Measurements from ENCODE around the gene WARS2.

The WARS2 gene

DNA sequence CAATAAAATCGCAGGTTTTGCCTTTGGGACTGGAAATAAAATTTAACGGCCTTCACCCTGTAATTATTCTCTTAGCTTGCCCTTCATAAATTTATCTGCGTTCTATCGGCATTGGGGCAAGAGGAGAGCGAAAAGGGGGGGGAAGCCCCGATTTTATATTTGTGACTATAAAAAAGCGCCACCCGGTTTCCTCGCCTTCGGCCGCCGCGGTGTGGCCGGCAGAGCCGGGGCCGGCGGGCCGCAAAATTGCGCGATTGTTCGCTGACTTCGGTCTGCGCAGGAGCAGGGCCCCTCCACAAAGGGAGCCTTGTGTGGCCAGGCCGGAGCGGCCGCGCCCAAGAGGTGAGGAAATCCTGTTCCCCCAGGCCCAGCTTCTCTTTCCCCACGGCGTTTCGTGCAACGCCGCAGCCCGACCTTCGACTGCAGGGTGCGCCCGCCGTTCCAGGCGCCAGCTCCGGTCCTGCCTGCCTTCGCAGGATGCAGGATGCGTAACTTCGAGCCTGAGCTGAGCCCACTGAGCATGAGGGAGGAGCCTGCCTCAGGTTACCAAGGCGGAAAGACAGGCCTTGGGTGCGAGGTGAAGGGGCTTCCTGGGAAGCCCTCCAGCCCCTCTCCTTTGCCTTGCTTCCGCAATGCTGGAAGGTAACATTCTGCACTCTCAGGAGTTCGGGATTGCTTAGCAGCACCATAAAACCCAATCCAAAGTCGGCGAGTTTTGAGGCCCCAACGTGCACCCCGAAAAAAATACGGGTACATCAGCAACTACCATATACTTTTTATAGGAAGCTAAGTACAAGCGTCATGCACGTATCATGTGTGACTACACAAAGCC is 147.4 kb downstream of the WARS2 start:
- no peak for DNase-seq

DNA sequence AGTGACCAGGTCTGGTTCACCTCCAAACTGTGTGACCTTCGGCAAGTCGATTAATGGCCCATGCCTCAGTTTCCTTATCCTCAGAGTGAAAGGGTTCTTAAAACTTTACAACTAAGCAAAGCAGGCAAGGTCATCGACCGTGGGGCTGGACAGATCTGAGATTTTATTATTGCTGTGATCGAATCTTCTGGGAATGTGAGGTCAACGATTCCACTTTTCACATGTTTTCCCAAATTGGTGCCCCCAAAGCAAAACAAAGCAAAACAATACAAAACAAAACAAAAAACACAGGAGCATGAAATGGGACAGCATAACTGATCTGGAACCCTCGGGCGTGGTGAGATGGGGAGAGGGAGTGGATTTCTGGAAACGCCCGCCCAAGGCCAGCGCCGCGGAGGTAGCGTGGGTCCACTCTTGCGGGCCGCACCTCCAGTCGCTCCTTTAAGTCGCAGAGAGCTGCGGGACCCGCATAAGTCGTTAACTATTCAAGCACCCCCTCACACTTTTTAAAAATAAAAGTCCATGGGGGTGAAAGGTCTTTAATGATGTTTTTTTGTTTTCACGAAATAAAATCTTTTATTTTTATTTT is 148.1 kb downstream of the WARS2 start:
- no peak for DNase-seq

DNA sequence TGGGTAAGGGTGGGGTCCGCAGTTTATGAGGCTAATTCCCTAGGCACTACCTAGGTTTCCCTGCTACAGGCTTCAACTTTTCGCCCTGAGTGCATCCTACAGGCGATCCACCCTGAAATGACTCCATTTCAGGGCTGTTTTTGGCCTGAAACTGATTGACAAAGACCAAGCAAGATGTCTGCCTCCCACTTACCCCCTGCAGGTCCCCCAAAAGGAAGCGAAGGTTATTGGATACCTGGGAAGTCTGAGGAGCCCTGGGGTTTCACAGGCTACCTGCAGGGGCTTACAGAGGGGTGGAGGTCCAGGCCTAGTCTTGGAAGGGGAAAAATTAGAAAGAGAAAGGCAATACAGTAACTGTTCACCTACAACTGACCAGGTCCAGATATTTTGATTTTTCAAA is 149.0 kb downstream of the WARS2 start:
- DNase-seq, result no peak

DNA sequence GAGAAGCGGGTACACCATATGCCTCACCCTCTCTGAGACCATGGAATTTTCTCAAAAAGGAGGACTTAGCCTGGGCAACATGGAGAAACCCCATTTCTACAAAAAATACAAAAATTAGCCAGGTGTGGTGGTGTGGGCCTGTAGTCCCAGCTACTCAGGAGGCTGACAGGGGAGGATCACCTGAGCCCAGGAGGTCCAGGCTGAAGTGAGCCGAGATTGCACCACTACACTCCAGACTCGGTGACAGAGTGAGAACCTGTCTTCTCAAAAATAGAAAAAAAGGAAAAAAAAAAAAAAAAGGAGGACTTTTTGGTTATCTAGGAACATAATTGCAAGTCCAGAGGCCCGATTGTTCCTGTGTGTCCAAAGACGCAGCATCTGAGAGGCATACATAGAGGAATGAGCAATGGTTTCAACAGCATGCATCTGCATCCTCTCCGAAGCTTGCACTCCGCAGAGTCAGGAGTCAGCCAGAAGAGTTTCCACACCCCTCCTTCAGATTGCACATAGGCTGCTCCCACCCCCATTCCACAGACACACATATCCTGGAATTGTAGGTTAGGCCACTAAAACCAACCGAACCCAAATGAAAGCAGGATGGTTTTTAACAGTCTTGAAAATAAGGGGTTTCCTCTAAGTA is 149.8 kb downstream of the WARS2 start:
- no peak for DNase-seq

GRCh38 chr1:118989878-118990378 is 150.5 kb downstream of the WARS2 start:
- no peak for DNase-seq

GRCh38 chr1:118989006-118989815 is 151.2 kb downstream of the WARS2 start:
- DNase-seq, result no peak

GRCh38 chr1:118988186-118989005 is 152.1 kb downstream of the WARS2 start, which contains the start of gene TBX15:
Gene TBX15 (minus strand): TSS chr1:118988343. CDS start chr1:118987795, 548 bp downstream.
- DNase-seq, result no peak

DNA sequence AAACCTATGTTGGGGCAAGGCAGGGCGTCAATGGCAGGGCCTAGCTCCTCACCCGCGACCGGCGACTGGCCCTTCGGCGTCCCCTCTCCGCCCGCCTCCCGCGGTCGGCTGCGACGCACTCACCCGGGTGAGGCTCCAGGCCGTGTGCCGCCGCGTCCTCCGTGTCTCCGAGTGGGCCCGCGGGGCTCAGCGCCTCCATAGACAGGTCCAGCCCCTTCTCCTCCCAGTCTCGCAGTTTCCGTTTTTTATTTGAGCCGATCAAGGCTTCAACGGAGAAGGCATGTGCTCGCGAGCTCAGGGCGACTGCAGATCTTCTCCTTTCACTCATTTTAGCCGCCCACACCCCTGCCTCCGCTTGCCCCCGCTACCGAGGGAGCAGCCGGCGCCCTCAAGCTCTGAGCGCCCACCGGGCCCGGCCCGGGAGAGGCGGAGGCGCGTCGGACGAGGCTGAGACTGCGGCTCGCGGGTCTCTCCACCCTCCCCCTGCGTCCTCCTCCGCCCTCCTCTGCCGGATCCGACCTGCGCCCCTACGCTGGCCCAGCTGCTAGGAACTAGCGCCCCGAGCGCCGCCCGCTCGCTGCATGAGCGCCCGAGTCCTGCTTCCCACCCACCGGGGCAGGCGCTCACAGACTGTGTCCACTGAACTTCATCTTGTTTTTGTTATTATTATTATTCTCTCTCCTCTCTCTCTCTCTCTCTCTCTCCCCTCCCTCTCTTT is 152.8 kb downstream of the WARS2 start:
- DNase-seq, result no peak

DNA sequence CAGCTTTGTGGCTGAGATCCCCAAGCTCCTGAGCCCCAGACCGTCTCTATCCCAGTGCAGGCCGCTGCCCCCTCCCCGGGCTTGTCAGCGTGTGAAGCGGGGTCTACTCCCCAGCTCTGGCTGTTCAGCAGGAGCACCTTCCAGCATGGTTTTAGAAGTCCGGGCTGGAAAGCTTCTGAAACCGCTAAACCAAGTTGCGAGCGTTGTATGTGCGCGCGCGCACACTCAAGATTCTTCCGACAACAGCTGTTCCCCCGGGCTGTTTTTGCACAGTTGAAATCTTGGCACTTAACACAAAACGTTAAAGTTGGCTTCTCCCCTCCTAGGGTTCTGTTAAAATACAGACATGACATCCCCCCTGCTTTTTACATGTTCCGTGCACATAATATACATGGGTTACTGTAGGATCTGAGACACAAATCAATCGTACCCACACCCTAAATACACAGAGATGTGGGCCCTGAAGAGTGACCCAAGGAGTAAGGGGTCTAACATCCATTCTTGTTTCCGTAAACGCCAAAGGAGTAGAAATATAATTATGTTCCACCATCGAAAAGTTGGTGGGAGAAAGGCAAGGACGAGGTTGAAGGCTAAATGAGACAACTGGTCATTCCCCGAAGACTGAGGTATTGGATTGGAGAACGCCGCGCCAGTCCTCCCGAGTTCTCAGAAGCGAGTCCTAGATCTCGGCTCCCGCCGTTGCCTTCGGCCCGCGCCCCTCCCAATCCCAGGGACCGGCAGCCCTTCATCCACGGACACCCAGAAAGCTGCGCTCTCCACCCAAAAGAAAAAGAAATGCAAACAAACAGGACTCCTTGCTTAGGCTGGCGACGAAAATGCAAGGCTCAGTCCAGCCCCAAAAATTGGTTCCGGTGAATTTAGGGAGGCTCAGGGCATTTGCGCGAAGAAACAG is 153.6 kb downstream of the WARS2 start:
- DNase-seq, result no peak

DNA sequence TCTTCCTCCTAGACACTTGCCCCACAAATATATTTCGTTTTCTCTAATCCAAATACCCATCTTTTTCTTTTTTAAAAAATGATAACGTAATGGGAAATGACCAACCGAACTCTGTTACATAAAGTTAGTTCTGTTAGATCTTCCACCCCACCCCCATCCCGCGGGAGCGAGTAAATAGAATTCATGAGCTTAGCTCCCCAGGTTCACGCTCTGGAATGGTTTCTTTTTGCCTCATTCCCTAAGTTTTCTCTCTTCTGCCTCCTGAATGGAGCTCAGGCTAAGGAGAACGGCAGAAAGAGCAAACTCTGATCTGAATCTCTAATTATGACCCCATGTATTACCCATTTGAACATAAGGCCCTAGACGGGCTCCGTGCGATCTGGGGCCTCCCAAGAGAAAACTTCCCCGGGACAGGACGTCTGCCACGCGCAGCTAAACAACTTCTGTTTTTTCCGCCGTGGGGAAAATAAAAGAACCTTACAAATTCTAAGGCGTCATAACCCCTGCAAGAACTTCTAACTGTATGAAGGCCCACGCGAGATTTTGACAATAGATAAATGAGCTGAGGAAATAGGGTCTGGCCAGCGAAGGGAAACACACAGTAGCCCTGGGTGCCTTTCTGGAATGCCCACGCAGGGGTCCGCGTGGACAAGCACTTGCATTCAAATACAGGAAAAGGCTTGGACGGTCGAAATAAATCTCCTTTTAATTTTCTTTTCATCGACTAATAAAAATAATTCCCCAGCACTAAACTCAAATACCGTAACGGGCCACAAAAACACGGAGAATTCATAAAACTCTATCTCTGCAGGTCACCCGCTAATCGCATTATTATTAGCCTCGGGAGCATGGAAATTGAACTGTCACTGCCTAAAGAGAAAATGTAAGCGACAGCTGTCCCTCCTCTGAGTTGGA is 154.6 kb downstream of the WARS2 start:
- DNase-seq, result no peak

GRCh38 chr1:118984722-118985639 is 155.5 kb downstream of the WARS2 start:
- no peak for DNase-seq

DNA sequence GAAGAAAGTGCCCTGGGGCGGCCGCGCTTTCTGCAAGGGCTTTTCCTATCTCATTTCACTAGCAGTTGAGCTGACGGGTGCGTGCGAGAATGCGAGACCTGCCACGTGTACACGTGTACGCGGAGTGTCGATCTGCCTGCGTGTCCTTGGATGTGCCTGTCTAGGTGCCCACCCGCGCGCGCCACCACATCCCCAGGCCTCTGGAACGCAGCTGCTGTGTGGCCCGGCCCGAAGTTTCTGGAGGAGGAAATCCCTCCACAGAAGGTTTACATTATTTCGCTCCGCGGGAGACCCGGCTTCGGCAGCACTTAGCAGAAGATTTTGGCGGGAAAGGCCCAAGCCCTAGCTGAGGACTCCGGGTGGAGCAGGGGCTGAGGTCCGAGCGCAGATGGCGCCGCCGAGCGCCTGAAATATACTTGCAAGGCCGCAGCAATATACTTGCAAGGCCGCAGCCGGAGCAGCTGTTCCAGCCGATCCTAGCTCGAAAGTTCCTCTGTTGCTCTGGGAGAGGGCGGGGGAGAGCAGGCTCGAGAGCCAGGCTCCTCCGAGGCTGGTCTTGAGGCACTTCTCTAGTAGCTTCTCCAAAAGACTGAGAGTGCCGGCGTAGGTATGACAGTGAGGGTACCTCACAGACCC is 156.2 kb downstream of the WARS2 start:
- no peak for DNase-seq

DNA sequence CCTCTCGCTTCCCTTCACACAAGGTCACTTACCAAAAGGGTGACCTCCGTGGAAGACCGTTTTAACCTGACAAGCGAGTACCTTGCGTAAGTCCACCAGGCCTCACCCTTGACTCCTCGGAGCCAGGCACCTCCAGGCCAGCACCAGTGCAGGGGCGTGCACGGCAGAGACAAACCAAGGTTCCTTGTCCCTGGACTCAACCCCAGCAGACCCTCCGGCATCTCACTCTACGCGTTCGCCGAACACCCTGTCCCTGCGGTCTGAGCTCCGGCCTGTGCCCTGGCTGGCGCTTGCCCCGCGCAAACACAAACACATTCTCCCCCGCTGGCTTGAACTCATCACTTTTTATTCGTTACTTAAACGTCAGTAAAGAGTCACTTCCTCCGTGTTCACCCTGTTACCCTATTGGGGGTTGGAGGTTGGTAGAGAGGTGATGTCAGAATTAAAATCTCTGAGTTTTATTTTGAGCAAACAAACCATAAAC is 156.9 kb downstream of the WARS2 start:
- DNase-seq, result no peak

- DNase-seq, result no peak
These were observed 157.5 kb downstream of the WARS2 start for GRCh38 chr1:118982821-118983557.

DNA sequence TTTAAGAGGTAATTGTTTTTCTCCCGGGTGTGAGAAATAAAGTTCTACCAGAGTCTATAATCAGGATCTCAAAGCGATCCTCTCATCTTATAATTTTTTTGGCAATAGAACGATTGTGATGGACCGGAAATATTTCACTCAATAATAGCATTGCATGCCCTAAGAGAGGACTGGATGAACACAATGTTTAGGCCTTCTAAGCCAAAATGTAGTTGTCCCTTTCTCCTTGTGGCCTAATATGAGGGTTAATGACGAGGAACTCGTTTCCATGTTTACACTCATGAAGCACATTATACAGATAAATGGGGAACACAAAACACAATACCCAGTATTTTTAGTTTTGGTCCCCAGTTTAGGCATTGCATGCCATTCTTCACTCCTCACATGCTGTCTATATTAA is 158.2 kb downstream of the WARS2 start:
- DNase-seq, result no peak

DNA sequence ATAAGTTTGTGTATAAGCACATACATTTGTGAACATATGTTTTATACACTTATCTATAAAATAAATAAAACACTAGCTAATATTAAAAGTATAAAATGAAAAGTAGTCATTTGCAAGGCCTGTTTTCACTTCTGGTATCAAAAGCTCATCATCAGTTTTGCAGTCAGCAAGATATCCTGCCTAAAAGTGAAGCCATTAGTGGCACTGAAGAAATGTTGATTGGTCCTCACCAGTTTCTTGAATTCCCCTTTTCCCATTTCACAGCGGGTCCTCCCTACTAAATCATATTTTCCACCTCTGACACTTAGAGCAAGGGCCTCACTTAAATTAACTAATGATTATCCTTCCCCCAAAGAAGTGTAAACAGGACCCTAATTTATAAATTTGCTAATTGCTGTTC is 159.0 kb downstream of the WARS2 start:
- no peak for DNase-seq

All from NCI-H1694 (cell line).